PFSK-1 (cell line): ENCODE results near the gene KIF14.

Experiments used
- POLR2AphosphoS5 ChIP-seq: IDR thresholded peaks from 2 replicates; pipeline ENCODE4 v1.6.1; 2012; ENCODE audit warnings: low read depth, mild to moderate bottlenecking, control low read depth, low read length, moderate library complexity
- REST ChIP-seq, 2 experiments: IDR thresholded peaks; 2 replicates each; pipeline versions ENCODE4 v1.6.1 to v1.8.0; 2011 to 2012; ENCODE audit warnings: low read depth in 2 of 2, low read length in 2 of 2, control low read depth in 1 of 2, inconsistent platforms in 1 of 2, mild to moderate bottlenecking in 1 of 2, moderate library complexity in 1 of 2; ENCODE audit not compliant: insufficient read depth in 1 of 2
- SIN3A ChIP-seq: IDR thresholded peaks from 2 replicates; pipeline ENCODE4 v1.6.1; 2012; ENCODE audit warnings: mild to moderate bottlenecking, low read length, moderate library complexity, borderline replicate concordance; ENCODE audit not compliant: insufficient read depth
- TAF1 ChIP-seq: IDR thresholded peaks from 2 replicates; pipeline ENCODE4 v1.6.1; 2012; ENCODE audit warnings: low read length, control low read depth, borderline replicate concordance; ENCODE audit not compliant: insufficient read depth

GRCh38 chr1:200626853-200627534 is 6.4 kb upstream of the KIF14 start:
- TF ChIP-seq POLR2AphosphoS5 (no peak), REST (IDR thresholded peaks at IDR 0.05; ENCODE audit: insufficient read depth in 1 of 2, low read depth in 2 of 2, low read length in 2 of 2) (no peak), TAF1 (no peak), SIN3A (no peak)
